HepG2 (cell line): ENCODE data around the gene FNDC7. TPM values are rescaled to one million over a fixed set of nuclear protein-coding genes. Genes with fewer than 3 reads are reported as not detected.

Source experiments
- FOXP1 ChIP-seq, 2 experiments: fragments of 450-650 bp in 1 of 2; IDR thresholded peaks; 2 replicates each; pipeline ENCODE4 v1.6.1; 2017 to 2018; ENCODE audit warnings: antibody characterized with exemption in 1 of 2
- GATAD1 ChIP-seq: IDR thresholded peaks from 2 replicates; pipeline ENCODE4 v1.6.1; 2016; ENCODE audit warnings: missing genetic modification reagents, missing compliant biosample characterization
- NR2F1 ChIP-seq, 2 experiments: fragments of 450-650 bp in 1 of 2; formaldehyde crosslinking in 1 of 2; IDR thresholded peaks; 2 replicates each; pipeline versions ENCODE4 v1.5.0 to v1.6.1; 2016 to 2020; ENCODE audit warnings: mild to moderate bottlenecking in 1 of 2, missing compliant biosample characterization in 1 of 2, missing genetic modification reagents in 1 of 2, moderate library complexity in 1 of 2
- PAF1 ChIP-seq: IDR thresholded peaks from 2 replicates; pipeline ENCODE4 v1.6.1; 2016; ENCODE audit warnings: missing genetic modification reagents, missing compliant biosample characterization
- ZNF264 ChIP-seq: sonication (generic); formaldehyde crosslinking; IDR thresholded peaks from 2 replicates; pipeline ENCODE4 v1.4.0; 2020; ENCODE audit warnings: missing genetic modification reagents
- ZNF326 ChIP-seq: sonication (generic); formaldehyde crosslinking; IDR thresholded peaks from 2 replicates; pipeline ENCODE4 v1.4.0; 2020; ENCODE audit warnings: missing genetic modification reagents, borderline replicate concordance
- ZNF501 ChIP-seq: sonication (generic); formaldehyde crosslinking; IDR thresholded peaks from 2 replicates; pipeline ENCODE4 v1.5.1; 2020; ENCODE audit warnings: mild to moderate bottlenecking, moderate library complexity, missing genetic modification reagents
- polyA plus RNA-seq, 8 experiments: library from polyadenylated mRNA; depleted of rRNA in 3 of 8; stranded (reverse) in 7 of 8; unstranded in 1 of 8; fragments of >200 nt; fragmentation: Illumina TruSeq in 4 of 8; extraction: Trizol in 4 of 8; gene quantifications; 2 replicates each; pipeline versions ENCODE4 v1.2.1 to v1.2.3, GENCODE V29; 2011 to 2016; ENCODE audit warnings: low read depth in 4 of 8, missing spikeins in 1 of 8, mixed read lengths in 1 of 8; ENCODE audit not compliant: insufficient read depth in 1 of 8
- total RNA-seq, 5 experiments: library from RNA; depleted of rRNA; stranded (reverse); fragments of >200 nt; fragmentation: Illumina TruSeq; extraction: Trizol; gene quantifications; 2 replicates each; pipeline ENCODE4 v1.2.3, GENCODE V29; 2016; ENCODE audit warnings: low read depth in 1 of 5
- TF ChIP-seq, protein P1 (sequence below): sonication (generic); formaldehyde crosslinking; conservative IDR thresholded peaks from 2 replicates; pipeline ENCODE4 v1.4.0; 2020; ENCODE audit warnings: missing genetic modification reagents
- TF ChIP-seq, protein P2 (sequence below): sonication (generic); formaldehyde crosslinking; IDR thresholded peaks from 2 replicates; pipeline ENCODE4 v1.8.0; 2022; ENCODE audit warnings: low read depth, missing genetic modification reagents
- TF ChIP-seq, protein P3 (sequence below), 2 experiments: sonication (generic) in 1 of 2; formaldehyde crosslinking in 1 of 2; IDR thresholded peaks; 2 replicates each; pipeline versions ENCODE4 v1.5.1 to v1.6.1; 2011 to 2020; ENCODE audit warnings: borderline replicate concordance in 1 of 2, low read depth in 1 of 2, low read length in 1 of 2, mild to moderate bottlenecking in 1 of 2, missing genetic modification reagents in 1 of 2, moderate library complexity in 1 of 2
- TF ChIP-seq, protein P4 (sequence below): sonication (generic); formaldehyde crosslinking; IDR thresholded peaks from 2 replicates; pipeline ENCODE4 v1.8.1; 2023; ENCODE audit warnings: mild to moderate bottlenecking, moderate library complexity, missing genetic modification reagents
- TF ChIP-seq, protein P5 (sequence below): sonication (generic); formaldehyde crosslinking; IDR thresholded peaks from 2 replicates; pipeline ENCODE4 v1.4.0; 2020; ENCODE audit warnings: missing genetic modification reagents, borderline replicate concordance

FNDC7 gene
- total and polyA plus RNA-seq, 2 of the 13 experiments (the other 11 are each of a cell fraction or from before 2014, with no cell fraction given), result 0.03 TPM; not detected in 1

DNA sequence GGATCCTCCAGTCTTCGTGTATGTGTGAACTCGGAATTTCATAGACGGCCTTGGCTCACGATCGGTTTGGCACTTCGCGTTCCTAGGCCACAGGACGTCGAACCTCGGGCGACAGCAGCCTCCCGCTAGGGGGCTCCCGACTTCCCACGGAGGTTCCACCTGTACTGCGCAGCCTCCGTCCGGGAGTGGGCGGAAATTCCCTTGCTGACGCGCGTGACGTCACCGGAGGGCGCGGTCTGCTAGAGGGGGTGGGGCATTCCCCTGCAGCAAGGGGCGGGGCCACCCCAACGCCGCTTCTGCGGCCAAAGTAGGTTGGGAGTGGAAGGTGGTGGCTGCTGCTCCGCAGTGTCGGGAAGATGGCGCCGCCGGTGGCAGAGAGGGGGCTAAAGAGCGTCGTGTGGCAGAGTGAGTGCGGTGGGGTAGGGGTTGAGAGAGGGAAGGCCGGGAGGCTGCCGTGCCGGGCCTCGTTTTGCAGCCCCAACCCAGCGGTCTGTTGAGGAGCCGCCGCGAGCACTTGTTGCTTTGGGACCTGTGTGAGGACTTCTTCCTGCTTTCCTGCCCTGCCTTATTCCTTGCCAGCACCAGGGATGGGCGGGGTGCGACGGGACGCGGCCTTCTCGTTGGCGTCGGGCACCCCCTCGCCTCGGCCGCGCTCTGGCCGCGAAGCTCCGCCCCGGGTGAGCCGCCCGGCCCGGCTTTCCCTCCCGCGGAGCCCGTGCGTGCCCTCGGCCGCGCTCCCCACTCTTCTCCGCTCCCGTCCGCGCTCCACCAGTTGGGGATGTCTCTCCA, 33.9 kb downstream of the FNDC7 start, which contains the start of gene STXBP3 (continued):
- TF ChIP-seq FOXP1 (IDR thresholded peaks at IDR 0.05) (no peak), FOXP1 (CRISPR knock-in tag; IDR thresholded peaks at IDR 0.05) (no peak; the same call in 1 of the 2 replicates), ZNF326 (CRISPR knock-in tag) (no peak), ZNF264 (CRISPR knock-in tag) (0 out of 2 replicates have a peak, but pooled peaks have one; percentile 60), GATAD1 (CRISPR knock-in tag) (peak; percentile 63; the same call in 1 of the 2 replicates), ZNF501 (CRISPR knock-in tag) (peak; percentile 77), NR2F1 (CRISPR knock-in tag; IDR thresholded peaks at IDR 0.05) (no peak), PAF1 (no peak)
- TF ChIP-seq, protein P1, sequence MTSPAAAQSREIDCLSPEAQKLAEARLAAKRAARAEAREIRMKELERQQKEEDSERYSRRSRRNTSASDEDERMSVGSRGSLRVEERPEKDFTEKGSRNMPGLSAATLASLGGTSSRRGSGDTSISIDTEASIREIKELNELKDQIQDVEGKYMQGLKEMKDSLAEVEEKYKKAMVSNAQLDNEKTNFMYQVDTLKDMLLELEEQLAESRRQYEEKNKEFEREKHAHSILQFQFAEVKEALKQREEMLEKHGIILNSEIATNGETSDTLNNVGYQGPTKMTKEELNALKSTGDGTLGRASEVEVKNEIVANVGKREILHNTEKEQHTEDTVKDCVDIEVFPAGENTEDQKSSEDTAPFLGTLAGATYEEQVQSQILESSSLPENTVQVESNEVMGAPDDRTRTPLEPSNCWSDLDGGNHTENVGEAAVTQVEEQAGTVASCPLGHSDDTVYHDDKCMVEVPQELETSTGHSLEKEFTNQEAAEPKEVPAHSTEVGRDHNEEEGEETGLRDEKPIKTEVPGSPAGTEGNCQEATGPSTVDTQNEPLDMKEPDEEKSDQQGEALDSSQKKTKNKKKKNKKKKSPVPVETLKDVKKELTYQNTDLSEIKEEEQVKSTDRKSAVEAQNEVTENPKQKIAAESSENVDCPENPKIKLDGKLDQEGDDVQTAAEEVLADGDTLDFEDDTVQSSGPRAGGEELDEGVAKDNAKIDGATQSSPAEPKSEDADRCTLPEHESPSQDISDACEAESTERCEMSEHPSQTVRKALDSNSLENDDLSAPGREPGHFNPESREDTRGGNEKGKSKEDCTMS (CRISPR knock-in tag), result no peak
- TF ChIP-seq, protein P2, sequence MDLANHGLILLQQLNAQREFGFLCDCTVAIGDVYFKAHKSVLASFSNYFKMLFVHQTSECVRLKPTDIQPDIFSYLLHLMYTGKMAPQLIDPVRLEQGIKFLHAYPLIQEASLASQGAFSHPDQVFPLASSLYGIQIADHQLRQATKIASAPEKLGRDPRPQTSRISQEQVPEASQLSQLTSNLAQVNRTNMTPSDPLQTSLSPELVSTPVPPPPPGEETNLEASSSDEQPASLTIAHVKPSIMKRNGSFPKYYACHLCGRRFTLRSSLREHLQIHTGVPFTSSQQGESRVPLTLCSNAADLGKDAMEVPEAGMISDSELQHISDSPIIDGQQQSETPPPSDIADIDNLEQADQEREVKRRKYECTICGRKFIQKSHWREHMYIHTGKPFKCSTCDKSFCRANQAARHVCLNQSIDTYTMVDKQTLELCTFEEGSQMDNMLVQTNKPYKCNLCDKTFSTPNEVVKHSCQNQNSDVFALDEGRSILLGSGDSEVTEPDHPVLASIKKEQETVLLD, result no peak
- TF ChIP-seq, protein P3, sequence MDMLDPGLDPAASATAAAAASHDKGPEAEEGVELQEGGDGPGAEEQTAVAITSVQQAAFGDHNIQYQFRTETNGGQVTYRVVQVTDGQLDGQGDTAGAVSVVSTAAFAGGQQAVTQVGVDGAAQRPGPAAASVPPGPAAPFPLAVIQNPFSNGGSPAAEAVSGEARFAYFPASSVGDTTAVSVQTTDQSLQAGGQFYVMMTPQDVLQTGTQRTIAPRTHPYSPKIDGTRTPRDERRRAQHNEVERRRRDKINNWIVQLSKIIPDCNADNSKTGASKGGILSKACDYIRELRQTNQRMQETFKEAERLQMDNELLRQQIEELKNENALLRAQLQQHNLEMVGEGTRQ (IDR thresholded peaks at IDR 0.05; ENCODE audit: low read depth, low read length), result no peak
- TF ChIP-seq, protein P3 (CRISPR knock-in tag; IDR thresholded peaks at IDR 0.05; ENCODE audit: borderline replicate concordance), result no peak; the same call in 1 of the 2 replicates
- TF ChIP-seq, protein P4, sequence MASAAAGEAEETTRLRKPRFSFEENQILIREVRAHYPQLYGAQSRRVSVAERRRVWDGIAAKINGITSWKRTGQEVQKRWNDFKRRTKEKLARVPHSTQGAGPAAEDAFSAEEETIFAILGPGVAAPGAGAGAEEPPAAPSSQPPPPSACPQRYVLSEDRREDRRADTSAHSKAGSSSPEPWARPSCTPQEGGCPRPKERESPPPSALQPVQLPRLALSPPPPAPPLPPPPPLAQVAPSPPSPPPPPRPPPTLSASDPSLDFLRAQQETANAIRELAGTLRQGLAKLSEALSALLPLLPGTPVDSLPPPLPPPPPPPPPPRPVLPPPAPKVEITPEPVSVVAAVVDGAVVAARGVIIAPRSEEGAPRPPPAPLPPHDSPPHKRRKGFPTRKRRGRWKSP (CRISPR knock-in tag), result no peak
- TF ChIP-seq, protein P5, sequence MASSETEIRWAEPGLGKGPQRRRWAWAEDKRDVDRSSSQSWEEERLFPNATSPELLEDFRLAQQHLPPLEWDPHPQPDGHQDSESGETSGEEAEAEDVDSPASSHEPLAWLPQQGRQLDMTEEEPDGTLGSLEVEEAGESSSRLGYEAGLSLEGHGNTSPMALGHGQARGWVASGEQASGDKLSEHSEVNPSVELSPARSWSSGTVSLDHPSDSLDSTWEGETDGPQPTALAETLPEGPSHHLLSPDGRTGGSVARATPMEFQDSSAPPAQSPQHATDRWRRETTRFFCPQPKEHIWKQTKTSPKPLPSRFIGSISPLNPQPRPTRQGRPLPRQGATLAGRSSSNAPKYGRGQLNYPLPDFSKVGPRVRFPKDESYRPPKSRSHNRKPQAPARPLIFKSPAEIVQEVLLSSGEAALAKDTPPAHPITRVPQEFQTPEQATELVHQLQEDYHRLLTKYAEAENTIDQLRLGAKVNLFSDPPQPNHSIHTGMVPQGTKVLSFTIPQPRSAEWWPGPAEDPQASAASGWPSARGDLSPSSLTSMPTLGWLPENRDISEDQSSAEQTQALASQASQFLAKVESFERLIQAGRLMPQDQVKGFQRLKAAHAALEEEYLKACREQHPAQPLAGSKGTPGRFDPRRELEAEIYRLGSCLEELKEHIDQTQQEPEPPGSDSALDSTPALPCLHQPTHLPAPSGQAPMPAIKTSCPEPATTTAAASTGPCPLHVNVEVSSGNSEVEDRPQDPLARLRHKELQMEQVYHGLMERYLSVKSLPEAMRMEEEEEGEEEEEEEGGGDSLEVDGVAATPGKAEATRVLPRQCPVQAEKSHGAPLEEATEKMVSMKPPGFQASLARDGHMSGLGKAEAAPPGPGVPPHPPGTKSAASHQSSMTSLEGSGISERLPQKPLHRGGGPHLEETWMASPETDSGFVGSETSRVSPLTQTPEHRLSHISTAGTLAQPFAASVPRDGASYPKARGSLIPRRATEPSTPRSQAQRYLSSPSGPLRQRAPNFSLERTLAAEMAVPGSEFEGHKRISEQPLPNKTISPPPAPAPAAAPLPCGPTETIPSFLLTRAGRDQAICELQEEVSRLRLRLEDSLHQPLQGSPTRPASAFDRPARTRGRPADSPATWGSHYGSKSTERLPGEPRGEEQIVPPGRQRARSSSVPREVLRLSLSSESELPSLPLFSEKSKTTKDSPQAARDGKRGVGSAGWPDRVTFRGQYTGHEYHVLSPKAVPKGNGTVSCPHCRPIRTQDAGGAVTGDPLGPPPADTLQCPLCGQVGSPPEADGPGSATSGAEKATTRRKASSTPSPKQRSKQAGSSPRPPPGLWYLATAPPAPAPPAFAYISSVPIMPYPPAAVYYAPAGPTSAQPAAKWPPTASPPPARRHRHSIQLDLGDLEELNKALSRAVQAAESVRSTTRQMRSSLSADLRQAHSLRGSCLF, result peak; percentile 65; the same call in 1 of the 2 replicates
